SK-N-SH treated with all-trans-retinoic acid at 6 μM for 48 hours (cell line): ENCODE measurements around the gene NTM.

ENCODE experiments used
- ATAC-seq: fragments of 200-7000 bp; cut with Tn5 transposase; 3 replicates; pipeline ENCODE4 v1.9.1; 2020; ENCODE audit warnings: mild to moderate bottlenecking, moderate library complexity
- ARNTL ChIP-seq: fragments of 450-650 bp; formaldehyde crosslinking; IDR thresholded peaks from 2 replicates; pipeline ENCODE4 v1.5.0; 2020; ENCODE audit warnings: low read depth, mild to moderate bottlenecking, moderate library complexity, borderline replicate concordance
- BACH2 ChIP-seq: fragments of 250-450 bp; sonication (Bioruptor Pico); IDR thresholded peaks from 2 replicates; pipeline ENCODE4 v1.9.0; 2021; ENCODE audit warnings: mild to moderate bottlenecking, borderline replicate concordance
- ESRRG ChIP-seq: fragments of 250-450 bp; sonication (Bioruptor Pico); IDR thresholded peaks from 2 replicates; pipeline ENCODE4 v1.6.1; 2021; ENCODE audit warnings: mild to moderate bottlenecking
- GLIS3 ChIP-seq: fragments of 250-450 bp; sonication (Bioruptor Pico); IDR thresholded peaks from 2 replicates; pipeline ENCODE4 v1.5.0; 2020; ENCODE audit warnings: mild to moderate bottlenecking, moderate library complexity
- OSR1 ChIP-seq: fragments of 250-450 bp; sonication (Bioruptor Pico); IDR thresholded peaks from 2 replicates; pipeline ENCODE4 v1.8.0; 2022; ENCODE audit warnings: moderate library complexity, mild to moderate bottlenecking, inconsistent platforms
- PPARA ChIP-seq: fragments of 250-450 bp; sonication (Bioruptor Pico); IDR thresholded peaks from 2 replicates; pipeline ENCODE4 v1.5.0; 2020; ENCODE audit warnings: mild to moderate bottlenecking, borderline replicate concordance
- RARB ChIP-seq: fragments of 250-450 bp; sonication (Bioruptor Pico); IDR thresholded peaks from 2 replicates; pipeline ENCODE4 v1.8.0; 2021; ENCODE audit warnings: mild to moderate bottlenecking, moderate library complexity
- SNAI2 ChIP-seq: fragments of 250-450 bp; sonication (Bioruptor Pico); IDR thresholded peaks from 2 replicates; pipeline ENCODE4 v1.5.0; 2020; ENCODE audit warnings: mild to moderate bottlenecking, moderate library complexity
- TCF4 ChIP-seq: fragments of 250-450 bp; sonication (Bioruptor Pico); IDR thresholded peaks from 2 replicates; pipeline ENCODE4 v1.8.0; 2021; ENCODE audit warnings: mild to moderate bottlenecking, moderate library complexity, borderline replicate concordance
- TOX ChIP-seq: fragments of 250-450 bp; sonication (Bioruptor Pico); IDR thresholded peaks from 2 replicates; pipeline ENCODE4 v1.8.0; 2021; ENCODE audit warnings: mild to moderate bottlenecking, moderate library complexity, borderline replicate concordance
- ZC3H10 ChIP-seq: fragments of 250-450 bp; sonication (Bioruptor Pico); IDR thresholded peaks from 2 replicates; pipeline ENCODE4 v1.5.1; 2021; ENCODE audit warnings: mild to moderate bottlenecking, moderate library complexity
- ZFP3 ChIP-seq: fragments of 250-450 bp; sonication (Bioruptor Pico); IDR thresholded peaks from 2 replicates; pipeline ENCODE4 v1.5.0; 2020; ENCODE audit warnings: mild to moderate bottlenecking, moderate library complexity
- ZFP30 ChIP-seq: fragments of 450-650 bp; formaldehyde crosslinking; IDR thresholded peaks from 2 replicates; pipeline ENCODE4 v1.5.0; 2022; ENCODE audit warnings: mild to moderate bottlenecking, moderate library complexity
- ZNF565 ChIP-seq: fragments of 450-650 bp; formaldehyde crosslinking; conservative IDR thresholded peaks from 2 replicates; pipeline ENCODE4 v1.5.0; 2020; ENCODE audit warnings: low read depth, mild to moderate bottlenecking, moderate library complexity
- ZNF70 ChIP-seq: fragments of 450-650 bp; formaldehyde crosslinking; IDR thresholded peaks from 2 replicates; pipeline ENCODE4 v1.5.0; 2020; ENCODE audit warnings: mild to moderate bottlenecking, moderate library complexity
- ZNF8 ChIP-seq: fragments of 450-650 bp; formaldehyde crosslinking; IDR thresholded peaks from 2 replicates; pipeline ENCODE4 v1.5.0; 2020; ENCODE audit warnings: mild to moderate bottlenecking, moderate library complexity
- TF ChIP-seq, protein P1 (sequence below): fragments of 250-450 bp; sonication (Bioruptor Pico); IDR thresholded peaks from 2 replicates; pipeline ENCODE4 v1.5.0; 2020; ENCODE audit warnings: mild to moderate bottlenecking, moderate library complexity
- TF ChIP-seq, protein P2 (sequence below): fragments of 250-450 bp; sonication (Bioruptor Pico); IDR thresholded peaks from 2 replicates; pipeline ENCODE4 v1.8.0; 2021; ENCODE audit warnings: low read depth, mild to moderate bottlenecking, moderate library complexity, borderline replicate concordance
- TF ChIP-seq, protein P3 (sequence below): fragments of 250-450 bp; sonication (Bioruptor Pico); IDR thresholded peaks from 2 replicates; pipeline ENCODE4 v1.5.1; 2021; ENCODE audit warnings: mild to moderate bottlenecking, moderate library complexity
- TF ChIP-seq, protein P4 (sequence below): fragments of 250-450 bp; sonication (Bioruptor Pico); IDR thresholded peaks from 2 replicates; pipeline ENCODE4 v1.8.0; 2020; ENCODE audit warnings: mild to moderate bottlenecking, moderate library complexity, borderline replicate concordance

The NTM gene

DNA sequence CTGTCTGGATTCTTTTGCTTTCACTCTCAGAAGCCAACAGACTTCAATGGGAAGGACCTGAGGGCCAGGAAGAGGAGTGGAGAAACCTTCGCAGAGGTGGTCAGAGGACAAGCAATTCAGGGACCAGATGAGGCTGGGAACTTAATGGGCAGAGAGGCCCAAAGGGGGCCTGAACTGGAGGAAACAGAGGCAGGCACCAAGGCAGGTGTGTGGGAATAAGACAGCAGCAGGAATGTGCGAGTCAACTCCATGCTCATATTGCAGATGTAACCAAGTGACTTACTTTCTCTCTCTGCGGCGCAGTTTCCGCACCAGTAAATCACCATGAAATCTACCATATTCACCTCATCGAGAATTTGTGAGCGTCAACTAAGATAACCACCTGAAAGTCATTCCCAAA, 669.1 kb downstream of the NTM start (continued):
- TF ChIP-seq, protein P1, sequence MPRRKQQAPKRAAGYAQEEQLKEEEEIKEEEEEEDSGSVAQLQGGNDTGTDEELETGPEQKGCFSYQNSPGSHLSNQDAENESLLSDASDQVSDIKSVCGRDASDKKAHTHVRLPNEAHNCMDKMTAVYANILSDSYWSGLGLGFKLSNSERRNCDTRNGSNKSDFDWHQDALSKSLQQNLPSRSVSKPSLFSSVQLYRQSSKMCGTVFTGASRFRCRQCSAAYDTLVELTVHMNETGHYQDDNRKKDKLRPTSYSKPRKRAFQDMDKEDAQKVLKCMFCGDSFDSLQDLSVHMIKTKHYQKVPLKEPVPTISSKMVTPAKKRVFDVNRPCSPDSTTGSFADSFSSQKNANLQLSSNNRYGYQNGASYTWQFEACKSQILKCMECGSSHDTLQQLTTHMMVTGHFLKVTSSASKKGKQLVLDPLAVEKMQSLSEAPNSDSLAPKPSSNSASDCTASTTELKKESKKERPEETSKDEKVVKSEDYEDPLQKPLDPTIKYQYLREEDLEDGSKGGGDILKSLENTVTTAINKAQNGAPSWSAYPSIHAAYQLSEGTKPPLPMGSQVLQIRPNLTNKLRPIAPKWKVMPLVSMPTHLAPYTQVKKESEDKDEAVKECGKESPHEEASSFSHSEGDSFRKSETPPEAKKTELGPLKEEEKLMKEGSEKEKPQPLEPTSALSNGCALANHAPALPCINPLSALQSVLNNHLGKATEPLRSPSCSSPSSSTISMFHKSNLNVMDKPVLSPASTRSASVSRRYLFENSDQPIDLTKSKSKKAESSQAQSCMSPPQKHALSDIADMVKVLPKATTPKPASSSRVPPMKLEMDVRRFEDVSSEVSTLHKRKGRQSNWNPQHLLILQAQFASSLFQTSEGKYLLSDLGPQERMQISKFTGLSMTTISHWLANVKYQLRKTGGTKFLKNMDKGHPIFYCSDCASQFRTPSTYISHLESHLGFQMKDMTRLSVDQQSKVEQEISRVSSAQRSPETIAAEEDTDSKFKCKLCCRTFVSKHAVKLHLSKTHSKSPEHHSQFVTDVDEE (CRISPR knock-in tag): no peak

DNA sequence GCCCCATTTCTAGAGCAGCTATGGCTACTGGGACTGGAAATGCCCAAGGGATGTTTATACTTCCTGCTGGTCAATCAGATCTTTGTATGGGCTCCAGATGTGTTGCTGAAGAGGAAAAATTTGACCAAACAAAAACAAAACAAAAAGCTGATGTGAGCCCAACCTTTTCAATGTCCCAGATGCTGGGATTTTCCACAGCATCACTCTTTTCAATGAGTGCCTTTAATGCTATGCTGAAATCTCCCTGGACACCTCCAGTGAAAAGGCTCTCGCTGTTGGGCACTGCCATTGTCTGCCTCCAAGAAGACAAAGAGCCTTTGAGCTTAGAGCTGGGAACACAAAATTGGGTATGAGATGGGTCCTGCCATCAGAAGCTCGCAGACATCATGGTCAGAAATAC, 671.9 kb downstream of the NTM start:
- ATAC-seq: no peak
- TF ChIP-seq, protein P1 (CRISPR knock-in tag): no peak
- no peak for TF ChIP-seq GLIS3 (CRISPR knock-in tag)
- no peak for TF ChIP-seq TOX (CRISPR knock-in tag)
- no peak for TF ChIP-seq ZFP3 (CRISPR knock-in tag)

DNA sequence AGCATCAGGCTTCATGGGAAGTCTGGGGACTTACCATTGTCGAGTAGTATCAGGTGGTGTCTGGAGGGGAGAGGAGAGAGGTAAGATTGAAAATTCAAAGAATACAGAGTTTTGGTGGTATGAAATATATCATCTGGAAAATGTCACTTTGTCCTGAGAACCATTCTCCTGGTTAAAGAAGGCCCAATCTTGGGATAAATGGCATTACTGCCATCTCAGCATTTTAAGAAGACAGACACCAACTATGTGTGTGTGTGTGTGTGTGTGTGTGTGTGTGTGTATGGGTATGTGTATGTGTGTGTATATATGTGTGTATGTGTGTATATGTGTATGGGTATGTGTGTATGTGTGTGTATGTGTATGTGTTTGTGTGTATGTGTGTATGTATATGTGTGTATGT, 673.3 kb downstream of the NTM start:
- ATAC-seq: no peak
- TF ChIP-seq TCF4 (no peak), ZC3H10 (CRISPR knock-in tag) (no peak)

DNA sequence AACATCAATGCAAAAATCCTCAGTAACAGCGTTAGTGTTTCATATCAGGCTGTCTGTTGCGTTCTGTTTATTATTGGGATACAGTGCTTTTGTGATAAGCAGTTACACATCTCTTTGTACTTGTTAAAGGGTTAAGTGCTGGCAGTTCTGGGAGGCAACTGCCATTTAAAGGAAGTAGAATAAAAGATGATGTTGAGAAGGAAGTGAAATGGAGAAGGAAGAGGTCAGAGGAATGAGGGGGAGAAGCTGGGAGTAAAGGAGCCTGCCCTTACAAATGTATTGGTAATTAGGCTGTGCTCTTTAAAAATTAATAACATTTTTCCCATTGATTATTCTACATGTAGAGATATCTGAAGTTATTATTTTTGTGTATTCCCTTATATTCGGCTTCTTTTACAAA, 674.7 kb downstream of the NTM start:
- no peak for ATAC-seq
- TF ChIP-seq GLIS3 (CRISPR knock-in tag): no peak
- no peak for TF ChIP-seq ESRRG
- no peak for TF ChIP-seq ARNTL
- no peak for TF ChIP-seq RARB (CRISPR knock-in tag)
- no peak for TF ChIP-seq ZNF8 (CRISPR knock-in tag)
- no peak for TF ChIP-seq ZFP3 (CRISPR knock-in tag)
- TF ChIP-seq, protein P2, sequence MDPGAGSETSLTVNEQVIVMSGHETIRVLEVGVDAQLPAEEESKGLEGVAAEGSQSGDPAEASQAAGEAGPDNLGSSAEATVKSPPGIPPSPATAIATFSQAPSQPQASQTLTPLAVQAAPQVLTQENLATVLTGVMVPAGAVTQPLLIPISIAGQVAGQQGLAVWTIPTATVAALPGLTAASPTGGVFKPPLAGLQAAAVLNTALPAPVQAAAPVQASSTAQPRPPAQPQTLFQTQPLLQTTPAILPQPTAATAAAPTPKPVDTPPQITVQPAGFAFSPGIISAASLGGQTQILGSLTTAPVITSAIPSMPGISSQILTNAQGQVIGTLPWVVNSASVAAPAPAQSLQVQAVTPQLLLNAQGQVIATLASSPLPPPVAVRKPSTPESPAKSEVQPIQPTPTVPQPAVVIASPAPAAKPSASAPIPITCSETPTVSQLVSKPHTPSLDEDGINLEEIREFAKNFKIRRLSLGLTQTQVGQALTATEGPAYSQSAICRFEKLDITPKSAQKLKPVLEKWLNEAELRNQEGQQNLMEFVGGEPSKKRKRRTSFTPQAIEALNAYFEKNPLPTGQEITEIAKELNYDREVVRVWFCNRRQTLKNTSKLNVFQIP: no peak
- no peak for TF ChIP-seq OSR1 (CRISPR knock-in tag)
- no peak for TF ChIP-seq ZFP30 (CRISPR knock-in tag)
- TF ChIP-seq BACH2: no peak
- no peak for TF ChIP-seq ZNF70 (CRISPR knock-in tag)
- TF ChIP-seq ZC3H10 (CRISPR knock-in tag): no peak
- TF ChIP-seq SNAI2 (CRISPR knock-in tag): no peak
- TF ChIP-seq ZNF565 (CRISPR knock-in tag): no peak
- TF ChIP-seq, protein P3, sequence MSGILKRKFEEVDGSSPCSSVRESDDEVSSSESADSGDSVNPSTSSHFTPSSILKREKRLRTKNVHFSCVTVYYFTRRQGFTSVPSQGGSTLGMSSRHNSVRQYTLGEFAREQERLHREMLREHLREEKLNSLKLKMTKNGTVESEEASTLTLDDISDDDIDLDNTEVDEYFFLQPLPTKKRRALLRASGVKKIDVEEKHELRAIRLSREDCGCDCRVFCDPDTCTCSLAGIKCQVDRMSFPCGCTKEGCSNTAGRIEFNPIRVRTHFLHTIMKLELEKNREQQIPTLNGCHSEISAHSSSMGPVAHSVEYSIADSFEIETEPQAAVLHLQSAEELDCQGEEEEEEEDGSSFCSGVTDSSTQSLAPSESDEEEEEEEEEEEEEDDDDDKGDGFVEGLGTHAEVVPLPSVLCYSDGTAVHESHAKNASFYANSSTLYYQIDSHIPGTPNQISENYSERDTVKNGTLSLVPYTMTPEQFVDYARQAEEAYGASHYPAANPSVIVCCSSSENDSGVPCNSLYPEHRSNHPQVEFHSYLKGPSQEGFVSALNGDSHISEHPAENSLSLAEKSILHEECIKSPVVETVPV (CRISPR knock-in tag): no peak
- TF ChIP-seq, protein P4, sequence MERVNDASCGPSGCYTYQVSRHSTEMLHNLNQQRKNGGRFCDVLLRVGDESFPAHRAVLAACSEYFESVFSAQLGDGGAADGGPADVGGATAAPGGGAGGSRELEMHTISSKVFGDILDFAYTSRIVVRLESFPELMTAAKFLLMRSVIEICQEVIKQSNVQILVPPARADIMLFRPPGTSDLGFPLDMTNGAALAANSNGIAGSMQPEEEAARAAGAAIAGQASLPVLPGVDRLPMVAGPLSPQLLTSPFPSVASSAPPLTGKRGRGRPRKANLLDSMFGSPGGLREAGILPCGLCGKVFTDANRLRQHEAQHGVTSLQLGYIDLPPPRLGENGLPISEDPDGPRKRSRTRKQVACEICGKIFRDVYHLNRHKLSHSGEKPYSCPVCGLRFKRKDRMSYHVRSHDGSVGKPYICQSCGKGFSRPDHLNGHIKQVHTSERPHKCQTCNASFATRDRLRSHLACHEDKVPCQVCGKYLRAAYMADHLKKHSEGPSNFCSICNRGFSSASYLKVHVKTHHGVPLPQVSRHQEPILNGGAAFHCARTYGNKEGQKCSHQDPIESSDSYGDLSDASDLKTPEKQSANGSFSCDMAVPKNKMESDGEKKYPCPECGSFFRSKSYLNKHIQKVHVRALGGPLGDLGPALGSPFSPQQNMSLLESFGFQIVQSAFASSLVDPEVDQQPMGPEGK (CRISPR knock-in tag): no peak
- TF ChIP-seq, protein P1 (CRISPR knock-in tag): no peak
- TF ChIP-seq PPARA (CRISPR knock-in tag): no peak
